ENCODE data around the gene PRSS23.

PRSS23 gene

GRCh38 chr11:86784241-86784681 lies 16.1 kb upstream of the PRSS23 start:
- no peaks in the 10 kb centered on the region for H3K4me1 ChIP-seq
- no peak for DNase-seq
- TF ChIP-seq CTCF (IDR thresholded peaks at IDR 0.05; ENCODE audit: low read depth, low read length) = no peak

GRCh38 chr11:86785576-86785975 lies 14.8 kb upstream of the PRSS23 start:
- H3K4me1 ChIP-seq = no peaks in the 10 kb centered on the region
- H3K4me3 ChIP-seq (ENCODE audit: low read depth, low read length) = no peak overlapping the region
- H3K27me3 ChIP-seq = peaks cover 5% of the 10 kb centered on the region; the same call in 1 of the 2 replicates
- no peak for TF ChIP-seq CTCF (IDR thresholded peaks at IDR 0.05; ENCODE audit: low read depth, low read length)
- no peak for DNase-seq
- no peaks in the 10 kb centered on the region for H3K36me3 ChIP-seq
- H3K9me3 ChIP-seq = no peaks in the 10 kb centered on the region

More at GRCh38 chr11:86784241-86784681, 16.1 kb upstream of the PRSS23 start:
- no peak overlapping the region for H3K4me3 ChIP-seq (ENCODE audit: low read depth, low read length)
- H3K36me3 ChIP-seq = no peaks in the 10 kb centered on the region
- no peaks in the 10 kb centered on the region for H3K9me3 ChIP-seq
- H3K27me3 ChIP-seq = peaks cover 5% of the 10 kb centered on the region; the same call in 1 of the 2 replicates

GRCh38 chr11:86787018-86787536 lies 13.3 kb upstream of the PRSS23 start:
- TF ChIP-seq CTCF (IDR thresholded peaks at IDR 0.05; ENCODE audit: low read depth, low read length) = no peak
- no peak for DNase-seq
- H3K4me1 ChIP-seq = no peaks in the 10 kb centered on the region

GRCh38 chr11:86787656-86788055 lies 12.7 kb upstream of the PRSS23 start:
- Histone ChIP-seq H3K4me1 (no peaks in the 10 kb centered on the region), H3K27me3 (peaks cover 5% of the 10 kb centered on the region; the same call in 1 of the 2 replicates), H3K4me3 (ENCODE audit: low read depth, low read length) (no peak overlapping the region), H3K36me3 (no peaks in the 10 kb centered on the region), H3K9me3 (no peaks in the 10 kb centered on the region)
- TF ChIP-seq CTCF (IDR thresholded peaks at IDR 0.05; ENCODE audit: low read depth, low read length) = no peak
- no peak for DNase-seq

More at GRCh38 chr11:86787018-86787536, 13.3 kb upstream of the PRSS23 start:
- Histone ChIP-seq H3K27me3 (peaks cover 5% of the 10 kb centered on the region; the same call in 1 of the 2 replicates), H3K36me3 (no peaks in the 10 kb centered on the region), H3K4me3 (ENCODE audit: low read depth, low read length) (no peak overlapping the region), H3K9me3 (no peaks in the 10 kb centered on the region)

DNA sequence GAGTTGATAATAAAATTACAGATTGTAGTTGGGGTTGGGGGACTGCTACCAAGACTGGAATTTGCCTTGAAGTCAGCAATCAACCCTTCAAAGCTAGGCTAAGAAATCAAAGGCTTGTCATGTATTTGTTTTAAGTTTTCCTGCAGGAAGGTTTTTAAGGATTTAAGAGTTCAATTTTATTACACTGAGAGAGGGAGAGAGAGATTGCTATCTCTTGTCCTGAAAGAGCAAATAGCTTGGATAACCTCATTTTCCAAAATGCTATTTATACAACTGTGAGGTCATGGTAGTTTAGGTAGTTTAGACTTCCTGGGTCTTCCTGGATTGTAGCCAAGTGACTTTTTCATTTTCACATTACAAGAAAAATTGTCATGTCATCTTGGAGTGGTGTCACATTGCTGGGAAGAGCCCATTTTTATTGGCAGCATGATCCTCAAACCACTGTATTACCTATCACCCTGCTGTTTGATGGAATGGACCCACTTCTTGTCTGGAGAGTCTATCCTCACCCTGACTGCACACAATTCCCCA lies 10.1 kb upstream of the PRSS23 start:
- peaks cover 5% of the 10 kb centered on the region; the same call in 1 of the 2 replicates for H3K27me3 ChIP-seq
- no peaks in the 10 kb centered on the region for H3K9me3 ChIP-seq
- no peaks in the 10 kb centered on the region for H3K4me1 ChIP-seq
- DNase-seq = no peak
- H3K36me3 ChIP-seq = no peaks in the 10 kb centered on the region
- no peak for TF ChIP-seq CTCF (IDR thresholded peaks at IDR 0.05; ENCODE audit: low read depth, low read length)
- no peak overlapping the region for H3K4me3 ChIP-seq (ENCODE audit: low read depth, low read length)
